ENCODE measurements around the gene YAE1. TPM values are rescaled to one million over a fixed set of nuclear protein-coding genes. Genes with fewer than 3 reads are reported as not detected.
"Not testable (repeated sequence)": the region's sequence is repeated elsewhere in the genome, so short reads cannot be mapped to it uniquely, and the experiment has no call there.

Gene YAE1
- total RNA-seq: 24.8 TPM

- DNase-seq (ENCODE audit: low spot score): peak; percentile 88
These were observed at the start of gene YAE1 for GRCh38 chr7:39566023-39566921. TSS of gene YAE1 (plus strand) at chr7:39566404. CDS start at chr7:39566419, 15 bp downstream.

- DNase-seq (ENCODE audit: low spot score): no peak
These were observed 49.7 kb upstream of the YAE1 start for GRCh38 chr7:39516498-39516897.

DNA sequence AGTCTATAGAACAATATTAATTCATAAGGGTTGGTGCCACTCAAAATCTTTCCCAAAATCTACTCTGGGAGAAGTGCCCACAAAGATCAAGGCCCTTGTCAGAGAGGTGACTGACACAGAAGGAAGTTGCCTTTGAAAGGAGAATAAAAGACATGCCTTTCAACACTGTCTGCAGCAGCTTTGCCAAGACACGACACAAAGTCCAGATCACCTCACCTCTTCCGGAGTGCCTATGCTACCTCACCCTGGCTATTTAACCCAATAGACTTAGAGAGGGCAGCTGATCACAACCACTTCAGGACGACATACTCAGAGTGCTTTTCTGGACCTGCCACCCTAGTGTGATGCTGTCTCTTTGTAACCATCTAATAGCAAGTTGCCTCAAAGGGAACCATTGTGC lies 49.0 kb upstream of the YAE1 start:
- DNase-seq (ENCODE audit: low spot score): no peak

DNA sequence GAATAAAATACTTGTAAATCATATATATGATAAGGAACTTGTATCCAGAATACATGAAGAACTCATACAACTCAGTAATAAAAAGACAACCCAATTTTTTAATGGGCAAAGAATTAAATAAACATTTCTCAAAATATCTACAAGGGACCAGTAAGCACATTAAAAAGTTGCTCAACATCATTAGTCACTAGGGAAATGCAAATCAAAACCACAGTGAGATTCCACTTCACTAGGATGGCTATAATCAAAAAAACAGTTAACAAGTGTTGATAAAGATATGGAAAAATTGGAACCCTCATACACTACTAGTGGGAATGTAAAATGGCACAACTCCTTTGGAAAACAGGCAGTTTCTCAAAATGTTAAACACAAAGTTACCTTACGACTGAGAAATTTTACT lies 40.3 kb upstream of the YAE1 start:
- no peak for DNase-seq (ENCODE audit: low spot score)

GRCh38 chr7:39526666-39527065 lies 39.5 kb upstream of the YAE1 start:
- DNase-seq (ENCODE audit: low spot score): no peak

GRCh38 chr7:39527296-39527695 lies 38.9 kb upstream of the YAE1 start:
- no peak for DNase-seq (ENCODE audit: low spot score)

GRCh38 chr7:39527951-39528350 lies 38.3 kb upstream of the YAE1 start:
- no peak for DNase-seq (ENCODE audit: low spot score)

DNA sequence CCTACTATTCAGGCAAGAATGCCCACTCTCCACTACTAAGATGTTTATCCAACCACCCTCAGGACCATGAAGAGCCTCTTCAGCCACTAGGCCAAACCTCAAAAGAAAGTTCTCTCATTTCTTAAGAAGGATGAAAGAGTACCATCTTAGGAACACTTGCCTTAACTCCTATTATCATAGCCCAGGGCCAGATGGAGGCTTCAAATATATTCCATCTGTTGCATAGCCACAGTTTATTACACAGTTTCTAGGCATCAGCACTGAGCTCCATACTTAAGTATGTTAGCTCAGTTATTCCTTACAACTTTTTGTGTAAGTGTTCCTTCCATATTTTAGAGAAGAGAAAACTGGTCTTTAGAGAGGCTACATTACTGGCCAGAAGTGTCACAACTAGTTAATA lies 37.4 kb upstream of the YAE1 start:
- DNase-seq (ENCODE audit: low spot score): no peak

- DNase-seq (ENCODE audit: low spot score): no peak
These were observed 36.6 kb upstream of the YAE1 start for GRCh38 chr7:39529582-39529981.

DNA sequence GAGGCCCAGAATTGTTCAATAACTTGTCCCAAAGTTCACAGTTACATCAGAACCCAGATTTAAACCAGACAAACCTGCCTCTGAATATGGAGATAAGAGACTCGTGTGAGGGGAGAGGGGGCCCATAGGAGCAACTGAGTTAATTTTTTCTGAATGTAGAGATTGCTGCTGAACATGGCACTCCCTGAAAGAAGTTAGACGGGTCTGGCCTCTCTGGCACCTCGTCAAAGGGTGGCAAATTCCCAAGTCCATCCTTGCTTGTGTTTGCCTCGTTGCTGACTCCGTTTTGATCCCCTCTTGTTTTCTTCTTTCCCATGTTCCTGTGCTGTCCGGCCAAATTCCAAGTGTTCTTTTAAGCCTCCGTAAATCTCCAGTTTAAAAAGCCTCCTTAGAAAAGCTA lies 35.2 kb upstream of the YAE1 start:
- no peak for DNase-seq (ENCODE audit: low spot score)

DNA sequence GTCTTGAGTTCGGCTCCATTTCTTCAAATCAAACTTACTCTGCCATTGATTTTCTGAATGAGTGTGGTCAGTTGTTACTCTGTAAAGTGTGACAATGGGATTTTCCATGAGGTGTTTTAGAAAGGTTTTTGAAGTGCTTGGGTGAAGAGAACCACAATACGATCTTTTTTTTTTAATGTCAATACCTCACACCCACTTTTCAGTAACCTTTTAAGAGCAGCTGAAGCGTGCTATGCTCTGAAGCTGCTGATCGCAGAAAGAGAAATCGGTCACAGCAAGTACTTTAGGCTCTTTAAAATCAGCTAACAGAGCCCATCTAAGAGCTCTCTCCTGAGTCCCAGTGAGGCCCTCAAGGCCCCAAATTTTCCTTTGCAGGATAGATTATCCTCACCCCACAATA lies 34.4 kb upstream of the YAE1 start:
- DNase-seq (ENCODE audit: low spot score): no peak

GRCh38 chr7:39532832-39533231 lies 33.4 kb upstream of the YAE1 start:
- DNase-seq (ENCODE audit: low spot score): no peak

DNA sequence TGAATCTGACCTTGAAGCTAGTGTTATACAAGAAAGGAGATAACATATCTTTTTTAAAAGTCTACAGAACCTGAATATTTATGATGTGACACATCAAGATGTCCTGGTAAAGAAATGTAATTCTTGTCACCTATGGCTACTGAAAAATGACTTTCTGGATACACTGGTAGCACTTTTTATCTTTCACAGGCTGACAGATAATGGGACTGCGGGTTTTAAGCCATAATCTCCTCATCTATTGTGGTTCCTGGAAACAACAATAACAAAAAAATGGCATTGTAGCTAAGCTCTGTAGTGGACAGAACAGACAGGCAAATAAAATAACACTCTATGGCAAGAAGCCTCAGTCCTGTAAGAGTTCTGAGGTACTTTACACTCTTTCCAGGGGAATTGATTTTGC lies 31.6 kb upstream of the YAE1 start:
- DNase-seq (ENCODE audit: low spot score): no peak

DNA sequence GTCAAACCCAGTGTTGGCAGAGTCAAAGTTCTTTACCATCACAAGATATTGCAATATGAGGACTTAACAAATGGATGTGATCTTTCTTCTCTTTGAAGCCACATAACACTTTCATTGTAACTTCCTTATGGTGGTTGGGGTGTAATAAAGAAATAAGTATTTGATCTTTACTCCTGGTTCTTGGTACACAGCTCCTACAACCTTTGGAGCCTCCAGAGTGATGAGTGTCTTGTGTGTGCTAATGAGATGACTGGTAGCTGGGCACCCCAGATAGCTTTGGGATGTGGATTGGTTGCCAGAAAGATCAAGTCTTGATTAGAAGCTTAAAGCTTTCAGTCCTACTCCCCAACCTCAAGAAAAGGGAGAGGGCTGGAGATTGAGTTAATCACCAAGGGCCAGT lies 31.1 kb upstream of the YAE1 start:
- no peak for DNase-seq (ENCODE audit: low spot score)

GRCh38 chr7:39535720-39536119 lies 30.5 kb upstream of the YAE1 start:
- DNase-seq (ENCODE audit: low spot score): no peak

DNA sequence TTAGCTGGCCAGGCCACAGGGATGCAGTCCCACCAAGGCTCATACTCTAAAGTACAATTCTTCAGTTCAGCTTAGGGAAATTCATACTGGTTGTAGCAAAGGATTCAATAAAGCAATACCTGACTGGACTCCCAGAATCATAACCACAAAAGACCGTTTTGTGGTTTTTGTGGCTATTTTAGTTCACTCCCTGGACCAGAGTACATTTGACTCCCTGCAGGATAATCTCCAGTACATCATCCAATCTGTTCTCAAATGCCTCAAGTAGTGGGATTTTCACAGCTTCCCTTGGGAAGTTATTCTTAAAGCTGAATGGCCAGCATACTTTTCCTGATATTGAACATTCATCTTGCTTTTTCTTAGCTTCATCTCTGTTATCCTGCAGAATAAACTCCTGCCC lies 29.3 kb upstream of the YAE1 start:
- no peak for DNase-seq (ENCODE audit: low spot score)

DNA sequence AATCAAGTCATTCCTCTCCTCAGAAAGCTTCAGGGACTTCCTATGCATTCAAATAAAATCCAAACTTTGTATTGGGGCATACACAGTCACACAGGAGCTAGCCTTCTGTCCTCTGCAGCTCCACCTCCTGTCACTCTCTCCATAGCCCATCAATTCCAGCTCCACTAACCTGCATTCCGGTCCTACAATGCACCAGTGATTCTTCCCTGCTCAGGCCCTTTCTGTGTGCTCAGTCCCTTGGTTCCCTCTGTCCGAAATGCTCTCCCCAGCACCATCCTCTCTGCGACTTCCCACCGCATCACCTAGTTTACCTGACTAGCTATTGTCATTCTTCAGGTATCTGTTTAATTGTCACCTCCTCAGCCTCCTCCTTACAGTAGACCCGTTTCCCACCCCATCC lies 26.4 kb upstream of the YAE1 start:
- DNase-seq (ENCODE audit: low spot score): no peak

DNA sequence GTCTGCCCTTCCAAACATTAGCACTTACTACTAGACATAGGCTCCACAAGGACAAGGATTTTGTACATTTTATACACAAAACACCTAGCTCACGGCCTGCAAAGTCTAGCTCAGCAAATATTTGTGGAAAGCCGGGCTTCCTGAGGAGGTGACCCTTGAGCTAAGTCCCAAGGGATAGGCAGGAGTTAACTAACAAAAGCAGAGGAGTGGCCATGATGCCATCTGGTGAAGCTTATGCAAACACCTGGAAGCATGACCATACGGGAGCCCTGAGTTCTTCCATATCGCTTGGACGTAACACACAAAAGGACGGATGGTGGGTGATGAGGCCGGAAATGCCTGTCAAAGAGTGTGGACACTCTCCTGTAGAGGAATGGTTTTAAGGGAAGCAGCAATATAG lies 25.9 kb upstream of the YAE1 start:
- no peak for DNase-seq (ENCODE audit: low spot score)

DNA sequence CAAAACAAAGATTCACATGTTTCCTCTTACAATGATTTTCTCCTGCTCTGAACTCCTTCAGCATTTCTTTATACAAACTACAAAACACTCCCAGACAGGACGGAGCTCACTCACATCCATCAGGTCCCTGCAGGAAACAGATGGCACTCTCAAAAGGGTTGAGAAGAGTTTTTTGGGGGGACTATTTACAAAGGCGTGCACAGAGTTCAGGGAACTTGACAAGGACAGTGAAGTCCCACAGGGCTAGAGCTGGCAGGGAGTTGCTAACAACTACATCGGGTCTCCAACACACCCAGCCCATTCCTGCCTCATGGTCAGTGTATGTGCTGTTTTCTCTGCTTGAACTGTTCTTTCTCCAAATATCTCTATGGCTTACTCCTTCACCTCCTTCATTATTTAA lies 24.7 kb upstream of the YAE1 start:
- DNase-seq (ENCODE audit: low spot score): no peak

DNA sequence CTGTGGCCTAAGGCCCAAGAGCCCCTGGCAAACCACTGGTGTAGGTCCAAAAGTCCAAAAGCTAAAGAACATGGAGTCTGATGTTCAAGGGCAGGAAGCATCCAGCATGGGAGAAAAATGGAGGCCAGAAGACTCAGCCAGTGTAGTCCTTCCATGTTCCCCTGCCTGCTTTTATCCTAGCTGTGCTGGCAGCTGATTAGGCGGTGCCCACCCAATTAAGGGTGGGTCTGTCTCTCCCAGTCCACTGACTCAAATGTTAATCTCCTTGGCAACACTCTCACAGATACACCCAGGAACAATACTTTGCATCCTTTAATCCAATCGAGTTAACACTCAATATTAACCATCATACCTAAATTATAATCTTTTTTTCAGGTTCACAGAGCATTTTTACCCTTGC lies 21.4 kb upstream of the YAE1 start:
- DNase-seq (ENCODE audit: low spot score): not testable (repeated sequence)

DNA sequence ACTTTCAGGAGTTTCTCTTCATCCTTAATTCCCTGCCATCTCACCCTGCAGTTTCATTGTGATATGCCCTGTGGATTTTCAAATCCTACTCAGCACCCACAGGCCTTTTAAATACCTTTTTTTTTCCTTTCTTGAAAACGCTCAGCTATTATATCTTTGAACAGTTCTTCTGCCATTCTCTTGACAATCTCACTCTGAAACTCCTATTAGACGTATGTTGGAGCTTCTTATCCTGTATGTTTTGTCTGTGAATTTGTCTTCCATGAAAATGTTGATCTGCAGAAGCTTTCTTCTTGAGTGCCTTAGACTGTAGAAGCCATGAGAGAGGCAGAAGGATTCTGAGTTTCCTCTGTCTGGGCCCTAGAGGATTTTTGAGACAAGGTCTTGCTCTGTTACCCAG lies 18.9 kb upstream of the YAE1 start:
- no peak for DNase-seq (ENCODE audit: low spot score)

GRCh38 chr7:39550411-39550810 lies 15.8 kb upstream of the YAE1 start:
- DNase-seq (ENCODE audit: low spot score): no peak

GRCh38 chr7:39553436-39553835 lies 12.8 kb upstream of the YAE1 start:
- DNase-seq (ENCODE audit: low spot score): no peak

- no peak for DNase-seq (ENCODE audit: low spot score)
These were observed 11.5 kb upstream of the YAE1 start for GRCh38 chr7:39554583-39555165.

Measured in ureter (tissue), 1 donor.